BJ (cell line): ENCODE results near the gene C18orf32. TPM values are rescaled to one million over a fixed set of nuclear protein-coding genes. Genes with fewer than 3 reads are reported as not detected.
"Not testable (repeated sequence)": the region's sequence is repeated elsewhere in the genome, so short reads cannot be mapped to it uniquely, and the experiment has no call there.

Experiments
- CTCF ChIA-PET: fragments of 350-600 bp; formaldehyde crosslinking; extraction: SDS; loops from one replicate; lab custom pipeline; 2021; ENCODE audit warnings: antibody characterized with exemption, inconsistent platforms; lab: Yijun Ruan, JAX
- POLR2A ChIA-PET: fragments of 300-600 bp; sonication (Branson Sonifier 250); formaldehyde crosslinking; extraction: SDS; loops from one replicate; lab custom pipeline; 2021; ENCODE audit warnings: antibody characterized with exemption; lab: Charles Lee
- DNase-seq: peaks from one replicate; pipeline ENCODE4 v3.0.0-alpha.2; 2011; ENCODE audit warnings: low read depth
- H3K27me3 ChIP-seq: 2 replicates; pipeline ENCODE4 v1.6.0; 2011; ENCODE audit warnings: low read length; ENCODE audit not compliant: control insufficient read depth, insufficient read depth
- H3K36me3 ChIP-seq: 2 replicates; pipeline ENCODE4 v1.5.1; 2011; ENCODE audit warnings: low read length; ENCODE audit not compliant: control insufficient read depth, insufficient read depth
- H3K4me3 ChIP-seq: 2 replicates; pipeline ENCODE4 v1.5.1; 2011; ENCODE audit warnings: low read depth, mild to moderate bottlenecking, control low read depth, low read length
- CTCF ChIP-seq: IDR thresholded peaks from 2 replicates; pipeline ENCODE4 v1.5.1; 2011; ENCODE audit warnings: low read depth, mild to moderate bottlenecking, control low read depth, inconsistent platforms, low read length, moderate library complexity; ENCODE audit not compliant: insufficient read depth
- polyA plus RNA-seq: library from polyadenylated mRNA; depleted of rRNA; stranded (reverse); fragments of >200 nt; gene quantifications from 2 replicates; pipeline ENCODE4 v1.2.3, GENCODE V29; 2011

C18orf32 gene
- polyA plus RNA-seq, 1 experiment: 9.4 TPM

GRCh38 chr18:49527631-49528327 lies 40.7 kb upstream of the C18orf32 start:
- no peaks in the 10 kb centered on the region for H3K36me3 ChIP-seq
- CTCF ChIA-PET: no interaction called here
- no peak for DNase-seq
- POLR2A ChIA-PET: no interaction called here
- no peak for TF ChIP-seq CTCF
- peaks cover 3% of the 10 kb centered on the region; the same call in 1 of the 2 replicates for H3K27me3 ChIP-seq
- H3K4me3 ChIP-seq: no peak overlapping the region

- ChIA-PET POLR2A (no interaction called here), CTCF (interaction anchor here (1.2 to 3.2 kb wide), 2 partner anchors 33 to 332 kb away, joined by 3 to 12 read pairs; no protein-coding TSS in a partner anchor)
Measured at GRCh38 chr18:49525981-49526380, 38.9 kb upstream of the C18orf32 start.

GRCh38 chr18:49524951-49525350 lies 37.9 kb upstream of the C18orf32 start:
- Histone ChIP-seq H3K27me3 (peaks cover 3% of the 10 kb centered on the region; the same call in 1 of the 2 replicates), H3K36me3 (no peaks in the 10 kb centered on the region), H3K4me3 (no peak overlapping the region)
- ChIA-PET CTCF (interaction anchor here (1.2 to 3.2 kb wide), 3 partner anchors 14 to 333 kb away, joined by 3 to 12 read pairs (median 7); no protein-coding TSS in a partner anchor), POLR2A (no interaction called here)
- TF ChIP-seq CTCF: no peak
- DNase-seq: no peak

More at GRCh38 chr18:49525981-49526380, 38.9 kb upstream of the C18orf32 start:
- peaks cover 3% of the 10 kb centered on the region; the same call in 1 of the 2 replicates for H3K27me3 ChIP-seq
- no peak for TF ChIP-seq CTCF
- DNase-seq: no peak
- H3K36me3 ChIP-seq: no peaks in the 10 kb centered on the region
- H3K4me3 ChIP-seq: no peak overlapping the region

GRCh38 chr18:49524349-49524748 lies 37.3 kb upstream of the C18orf32 start:
- no peak for TF ChIP-seq CTCF
- H3K36me3 ChIP-seq: no peaks in the 10 kb centered on the region
- H3K4me3 ChIP-seq: no peak overlapping the region
- CTCF ChIA-PET: interaction anchor here (1.9 to 3.2 kb wide), 2 partner anchors 14 to 334 kb away, joined by 7 to 12 read pairs; no protein-coding TSS in a partner anchor
- peaks cover 3% of the 10 kb centered on the region; the same call in 1 of the 2 replicates for H3K27me3 ChIP-seq
- no peak for DNase-seq
- POLR2A ChIA-PET: no interaction called here

GRCh38 chr18:49523580-49524093 lies 36.6 kb upstream of the C18orf32 start:
- H3K27me3 ChIP-seq, H3K4me3 ChIP-seq, H3K36me3 ChIP-seq, POLR2A ChIA-PET, DNase-seq: not testable (repeated sequence)
- CTCF ChIA-PET: interaction anchor here (0.6 to 3.2 kb wide), 3 partner anchors 13 to 334 kb away, joined by 3 to 12 read pairs (median 7); no protein-coding TSS in a partner anchor
